NCI-H774 (cell line): ENCODE data around the gene ABHD8.

Experiments
- DNase-seq: peaks from one replicate; lab custom pipeline; 2025; lab: John Stamatoyannopoulos, UW

ABHD8 gene

GRCh38 chr19:17321655-17322489 is 18.6 kb upstream of the ABHD8 start:
- no peak for DNase-seq

- no peak for DNase-seq
Measured at GRCh38 chr19:17320435-17320834, 17.2 kb upstream of the ABHD8 start.

GRCh38 chr19:17319473-17320238 is 16.4 kb upstream of the ABHD8 start:
- DNase-seq = no peak

GRCh38 chr19:17318966-17319365 is 15.7 kb upstream of the ABHD8 start:
- DNase-seq = no peak

- DNase-seq = no peak
Measured at GRCh38 chr19:17314007-17314593, 10.9 kb upstream of the ABHD8 start.

- no peak for DNase-seq
Measured at GRCh38 chr19:17312189-17313113, 9.2 kb upstream of the ABHD8 start.

- DNase-seq = no peak
Measured at GRCh38 chr19:17311455-17312188, 8.4 kb upstream of the ABHD8 start.

GRCh38 chr19:17309965-17310461 is 6.8 kb upstream of the ABHD8 start:
- no peak for DNase-seq

GRCh38 chr19:17309198-17309964 is 6.2 kb upstream of the ABHD8 start, which contains the start of gene DDA1:
TSS of gene DDA1 (plus strand) at chr19:17309563. CDS start at chr19:17309655, 92 bp downstream.
- peak; percentile 99 for DNase-seq

- DNase-seq = no peak
Measured at GRCh38 chr19:17307876-17308377, 4.7 kb upstream of the ABHD8 start.

- no peak for DNase-seq
Measured at GRCh38 chr19:17306285-17306714, 3.1 kb upstream of the ABHD8 start.

- peak; percentile 98 for DNase-seq
Measured at GRCh38 chr19:17305517-17306284, 2.5 kb upstream of the ABHD8 start, which contains the start of gene MRPL34. TSS of gene MRPL34 (plus strand) at chr19:17305872. CDS start at chr19:17305893, 21 bp downstream.

GRCh38 chr19:17305216-17305516 is 1.9 kb upstream of the ABHD8 start:
- DNase-seq = no peak

GRCh38 chr19:17304386-17305215 is 1.4 kb upstream of the ABHD8 start:
- DNase-seq = no peak

- DNase-seq = no peak
Measured at GRCh38 chr19:17303940-17304267, 679 bp upstream of the ABHD8 start.

GRCh38 chr19:17302391-17303166 is 646 bp downstream of the ABHD8 start:
- no peak for DNase-seq

GRCh38 chr19:17300992-17301619 is 2.1 kb downstream of the ABHD8 start:
- no peak for DNase-seq
